Stimulated activated naive B cell treated with anti-CD40 and anti-IgM and Interleukin-4, amounts not matched to agents 10 μg/mL and 1 μg/mL and 100 μg/mL, for 72 hours (primary cell): ENCODE results near the gene BRINP1.

Source experiments
- ATAC-seq, 2 donors: fragments of 150-1000 bp; cut with Tn5 transposase; replicated peaks; 2 replicates each; pipeline ENCODE4 v1.10.0; 2021; ENCODE audit warnings: moderate library complexity in 1 of 2
- DNase-seq: peaks from one replicate; pipeline ENCODE4 v3.0.0; 2021
- H3K27ac Mint-ChIP-seq: one replicate; pipeline ENCODE4 v1.8.0; 2022; ENCODE audit warnings: mild to moderate bottlenecking, mixed read lengths
- H3K27me3 Mint-ChIP-seq, 2 donors: one replicate each; pipeline ENCODE4 v1.8.0; 2022; ENCODE audit warnings: mixed read lengths in 2 of 2
- H3K36me3 Mint-ChIP-seq, 2 donors: one replicate each; pipeline ENCODE4 v1.8.0; 2022; ENCODE audit warnings: mixed read lengths in 2 of 2, mild to moderate bottlenecking in 1 of 2
- H3K4me1 Mint-ChIP-seq, 2 donors: one replicate each; pipeline ENCODE4 v1.8.0; 2022; ENCODE audit warnings: mixed read lengths in 2 of 2, mild to moderate bottlenecking in 1 of 2
- H3K4me3 Mint-ChIP-seq, 2 donors: one replicate each; pipeline ENCODE4 v1.8.0; 2022; ENCODE audit warnings: mild to moderate bottlenecking in 2 of 2, mixed read lengths in 2 of 2, moderate library complexity in 1 of 2
- H3K9me3 Mint-ChIP-seq, 2 donors: one replicate each; pipeline ENCODE4 v1.8.0; 2022; ENCODE audit warnings: mixed read lengths in 2 of 2, mild to moderate bottlenecking in 1 of 2

The BRINP1 gene

DNA sequence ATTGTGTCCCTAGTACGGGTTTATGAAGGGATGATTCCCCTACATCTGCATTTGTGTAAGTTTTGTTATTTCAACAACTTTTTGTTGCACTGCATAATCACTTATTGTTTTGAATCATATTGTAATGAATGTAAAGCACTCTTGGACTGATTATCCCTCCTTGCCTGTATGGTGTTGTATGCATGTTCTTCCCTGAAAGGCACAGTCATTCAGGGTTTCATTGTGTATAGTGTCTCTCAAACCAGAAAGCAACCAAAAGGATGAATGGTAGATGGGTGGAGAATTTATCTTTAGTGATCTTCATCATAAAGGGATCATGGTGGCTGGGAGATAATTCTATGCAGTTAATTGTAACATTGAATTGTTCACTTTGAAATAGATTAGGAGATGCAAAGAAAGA is 247.3 kb downstream of the BRINP1 start:
- no peaks in the 10 kb centered on the region for H3K27me3 Mint-ChIP-seq
- no peak for DNase-seq
- no peaks in the 10 kb centered on the region for H3K4me1 Mint-ChIP-seq
- peaks cover 0 to 3% of the 10 kb centered on the region in 2 donors for H3K9me3 Mint-ChIP-seq
- H3K27ac Mint-ChIP-seq: no peak overlapping the region
- H3K4me3 Mint-ChIP-seq: no peak overlapping the region
- no peak for ATAC-seq
- no peaks in the 10 kb centered on the region for H3K36me3 Mint-ChIP-seq

DNA sequence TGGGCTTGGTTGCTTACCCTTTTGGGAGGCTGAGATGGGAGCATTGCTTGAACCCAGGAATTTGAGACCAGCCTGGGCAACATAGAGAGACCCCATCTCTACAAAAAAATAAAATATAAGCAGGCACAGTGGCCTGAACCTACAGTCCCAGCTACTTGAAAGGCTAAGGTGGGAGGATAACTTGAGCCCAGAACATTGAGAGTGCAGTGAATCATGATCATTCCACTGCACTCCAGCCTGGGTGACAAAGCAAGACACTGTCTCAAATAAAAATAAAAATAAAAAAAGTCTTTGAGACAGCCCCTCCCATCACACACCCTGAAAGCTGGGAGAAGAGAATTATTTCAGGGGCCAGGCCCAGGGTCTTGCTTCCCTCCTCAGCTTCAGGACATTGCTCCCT is 251.8 kb downstream of the BRINP1 start:
- Mint-ChIP-seq H3K27ac (no peak overlapping the region), H3K4me3 (no peak overlapping the region), H3K4me1 (no peaks in the 10 kb centered on the region), H3K27me3 (no peaks in the 10 kb centered on the region), H3K36me3 (no peaks in the 10 kb centered on the region), H3K9me3 (peaks cover 0 to 2% of the 10 kb centered on the region in 2 donors)
- no peak for ATAC-seq
- DNase-seq: no peak
